Effector memory CD4-positive, alpha-beta T cell (primary cell): Measurements from ENCODE around the gene JSRP1.

Source experiments
- DNase-seq, 3 donors: peaks; one replicate each; pipeline ENCODE4 v3.0.0-alpha.2; 2020
- H3K27ac ChIP-seq: 2 replicates; pipeline ENCODE4 v1.7.0; 2013; ENCODE audit warnings: mild to moderate bottlenecking, low read length, moderate library complexity; ENCODE audit not compliant: insufficient read depth, poor library complexity, severe bottlenecking
- H3K27me3 ChIP-seq: replicated peaks from 2 replicates; pipeline ENCODE4 v1.7.0; 2013; ENCODE audit warnings: mild to moderate bottlenecking, low read length; ENCODE audit not compliant: insufficient read depth, control insufficient read depth, poor library complexity, severe bottlenecking
- H3K36me3 ChIP-seq: 2 replicates; pipeline ENCODE4 v1.7.0; 2013; ENCODE audit warnings: mild to moderate bottlenecking, low read length, moderate library complexity; ENCODE audit not compliant: control insufficient read depth, insufficient read depth
- H3K4me1 ChIP-seq: 2 replicates; pipeline ENCODE4 v1.7.0; 2013; ENCODE audit warnings: low read length, mild to moderate bottlenecking; ENCODE audit not compliant: control insufficient read depth, insufficient read depth, poor library complexity, severe bottlenecking
- H3K4me3 ChIP-seq: 2 replicates; pipeline ENCODE4 v1.7.0; 2013; ENCODE audit warnings: low read length, low read depth, mild to moderate bottlenecking; ENCODE audit not compliant: insufficient read depth, poor library complexity, severe bottlenecking
- H3K9me3 ChIP-seq: 2 replicates; pipeline ENCODE4 v1.7.0; 2013; ENCODE audit warnings: mild to moderate bottlenecking, low read length, moderate library complexity; ENCODE audit not compliant: control insufficient read depth

The JSRP1 gene

GRCh38 chr19:2215281-2215751 lies 40.9 kb downstream of the JSRP1 start:
- Histone ChIP-seq H3K9me3 (no peaks in the 10 kb centered on the region), H3K36me3 (peaks cover 57% of the 10 kb centered on the region), H3K27ac (no peak overlapping the region), H3K4me1 (peaks cover 7% of the 10 kb centered on the region), H3K4me3 (no peak overlapping the region), H3K27me3 (no peaks in the 10 kb centered on the region)
- DNase-seq, result peak in 1 of 3 donors; percentile 16

GRCh38 chr19:2214251-2214650 lies 42.0 kb downstream of the JSRP1 start:
- H3K27ac ChIP-seq, result no peak overlapping the region
- H3K4me1 ChIP-seq, result peaks cover 7% of the 10 kb centered on the region
- DNase-seq, result no peak
- no peaks in the 10 kb centered on the region for H3K27me3 ChIP-seq
- H3K36me3 ChIP-seq, result peaks cover 53% of the 10 kb centered on the region
- no peaks in the 10 kb centered on the region for H3K9me3 ChIP-seq
- no peak overlapping the region for H3K4me3 ChIP-seq

- DNase-seq, result no peak
- Histone ChIP-seq H3K27me3 (no peaks in the 10 kb centered on the region), H3K27ac (no peak overlapping the region)
Measured at GRCh38 chr19:2213799-2214198, 42.4 kb downstream of the JSRP1 start.

GRCh38 chr19:2212861-2213711 lies 43.1 kb downstream of the JSRP1 start:
- no peak overlapping the region for H3K27ac ChIP-seq
- H3K4me1 ChIP-seq, result peaks cover 7% of the 10 kb centered on the region
- H3K36me3 ChIP-seq, result peaks cover 55% of the 10 kb centered on the region

More at GRCh38 chr19:2213799-2214198, 42.4 kb downstream of the JSRP1 start:
- Histone ChIP-seq H3K4me3 (no peak overlapping the region), H3K4me1 (peaks cover 7% of the 10 kb centered on the region), H3K36me3 (peaks cover 51% of the 10 kb centered on the region), H3K9me3 (no peaks in the 10 kb centered on the region)

GRCh38 chr19:2210987-2211740 lies 45.1 kb downstream of the JSRP1 start:
- H3K4me3 ChIP-seq, result no peak overlapping the region
- peaks cover 42% of the 10 kb centered on the region for H3K36me3 ChIP-seq
- H3K9me3 ChIP-seq, result no peaks in the 10 kb centered on the region
- DNase-seq, result no peak
- H3K4me1 ChIP-seq, result peaks cover 7% of the 10 kb centered on the region
- no peaks in the 10 kb centered on the region for H3K27me3 ChIP-seq
- H3K27ac ChIP-seq, result no peak overlapping the region

More at GRCh38 chr19:2212861-2213711, 43.1 kb downstream of the JSRP1 start:
- Histone ChIP-seq H3K9me3 (no peaks in the 10 kb centered on the region), H3K4me3 (no peak overlapping the region), H3K27me3 (no peaks in the 10 kb centered on the region)
- DNase-seq, result no peak

GRCh38 chr19:2210206-2210605 lies 46.0 kb downstream of the JSRP1 start:
- no peak for DNase-seq
- no peaks in the 10 kb centered on the region for H3K9me3 ChIP-seq
- H3K4me1 ChIP-seq, result peaks cover 4% of the 10 kb centered on the region
- no peaks in the 10 kb centered on the region for H3K27me3 ChIP-seq
- no peak overlapping the region for H3K4me3 ChIP-seq
- H3K36me3 ChIP-seq, result peaks cover 42% of the 10 kb centered on the region
- H3K27ac ChIP-seq, result no peak overlapping the region

GRCh38 chr19:2209408-2209807 lies 46.8 kb downstream of the JSRP1 start:
- Histone ChIP-seq H3K9me3 (no peaks in the 10 kb centered on the region), H3K27ac (no peak overlapping the region), H3K4me1 (no peaks in the 10 kb centered on the region), H3K4me3 (no peak overlapping the region), H3K36me3 (peaks cover 41% of the 10 kb centered on the region), H3K27me3 (no peaks in the 10 kb centered on the region)
- DNase-seq, result no peak

- Histone ChIP-seq H3K27ac (no peak overlapping the region), H3K36me3 (peaks cover 37% of the 10 kb centered on the region)
- no peak for DNase-seq
Measured at GRCh38 chr19:2208975-2209374, 47.2 kb downstream of the JSRP1 start.

GRCh38 chr19:2207991-2208860 lies 48.0 kb downstream of the JSRP1 start:
- Histone ChIP-seq H3K27ac (no peak overlapping the region), H3K9me3 (no peaks in the 10 kb centered on the region), H3K36me3 (peaks cover 37% of the 10 kb centered on the region), H3K27me3 (no peaks in the 10 kb centered on the region), H3K4me1 (no peaks in the 10 kb centered on the region), H3K4me3 (no peak overlapping the region)
- no peak for DNase-seq

More at GRCh38 chr19:2208975-2209374, 47.2 kb downstream of the JSRP1 start:
- Histone ChIP-seq H3K27me3 (no peaks in the 10 kb centered on the region), H3K4me1 (no peaks in the 10 kb centered on the region), H3K4me3 (no peak overlapping the region), H3K9me3 (no peaks in the 10 kb centered on the region)
